GM10248 (cell line): ENCODE data around the gene S100B.

Experiments
- CTCF ChIA-PET: fragments of 300-600 bp; sonication (Branson Sonifier 250); formaldehyde crosslinking; extraction: SDS; loops from one replicate; lab custom pipeline; 2021; ENCODE audit warnings: antibody characterized with exemption; lab: Yijun Ruan, JAX
- POLR2A ChIA-PET: fragments of 350-650 bp; sonication (Branson Sonifier 250); formaldehyde crosslinking; extraction: SDS; loops from one replicate; lab custom pipeline; 2020; ENCODE audit warnings: antibody characterized with exemption; lab: Yijun Ruan, JAX
- DNase-seq: peaks from one replicate; pipeline ENCODE4 v3.0.0; 2012; ENCODE audit errors: extremely low spot score
- TF ChIP-seq, protein P1 (sequence below): IDR thresholded peaks from 2 replicates; pipeline ENCODE4 v1.5.1; 2012; ENCODE audit warnings: mild to moderate bottlenecking, low read depth; ENCODE audit errors: extremely low read depth, missing control alignments, control extremely low read depth

Gene S100B

DNA sequence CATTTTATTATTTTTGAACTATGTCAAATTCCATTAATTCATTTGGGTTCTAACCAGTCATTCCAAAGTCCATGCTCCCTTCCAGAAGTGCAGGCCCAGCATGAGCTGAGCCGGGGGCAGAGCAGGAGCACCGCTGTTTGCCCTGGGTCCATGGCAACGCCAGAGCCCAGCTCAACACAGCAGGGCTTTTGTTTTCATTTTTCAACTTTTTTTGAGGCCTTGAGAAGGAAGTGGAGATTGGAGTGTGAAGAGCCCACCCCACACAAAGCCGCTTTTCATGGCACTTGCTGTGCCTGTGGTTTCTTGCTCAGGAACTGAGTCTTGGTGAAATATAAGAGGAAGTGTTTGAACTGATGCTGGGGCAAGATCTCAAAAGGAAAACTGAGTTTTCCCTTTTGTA lies 17.3 kb upstream of the S100B start:
- TF ChIP-seq, protein P1, sequence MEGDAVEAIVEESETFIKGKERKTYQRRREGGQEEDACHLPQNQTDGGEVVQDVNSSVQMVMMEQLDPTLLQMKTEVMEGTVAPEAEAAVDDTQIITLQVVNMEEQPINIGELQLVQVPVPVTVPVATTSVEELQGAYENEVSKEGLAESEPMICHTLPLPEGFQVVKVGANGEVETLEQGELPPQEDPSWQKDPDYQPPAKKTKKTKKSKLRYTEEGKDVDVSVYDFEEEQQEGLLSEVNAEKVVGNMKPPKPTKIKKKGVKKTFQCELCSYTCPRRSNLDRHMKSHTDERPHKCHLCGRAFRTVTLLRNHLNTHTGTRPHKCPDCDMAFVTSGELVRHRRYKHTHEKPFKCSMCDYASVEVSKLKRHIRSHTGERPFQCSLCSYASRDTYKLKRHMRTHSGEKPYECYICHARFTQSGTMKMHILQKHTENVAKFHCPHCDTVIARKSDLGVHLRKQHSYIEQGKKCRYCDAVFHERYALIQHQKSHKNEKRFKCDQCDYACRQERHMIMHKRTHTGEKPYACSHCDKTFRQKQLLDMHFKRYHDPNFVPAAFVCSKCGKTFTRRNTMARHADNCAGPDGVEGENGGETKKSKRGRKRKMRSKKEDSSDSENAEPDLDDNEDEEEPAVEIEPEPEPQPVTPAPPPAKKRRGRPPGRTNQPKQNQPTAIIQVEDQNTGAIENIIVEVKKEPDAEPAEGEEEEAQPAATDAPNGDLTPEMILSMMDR, result no peak
- ChIA-PET POLR2A (no interaction called here), CTCF (interaction anchor here (3.7 kb wide), 1 partner anchor 13 kb away, joined by 15 read pairs; no protein-coding TSS in a partner anchor)
- no peak for DNase-seq

DNA sequence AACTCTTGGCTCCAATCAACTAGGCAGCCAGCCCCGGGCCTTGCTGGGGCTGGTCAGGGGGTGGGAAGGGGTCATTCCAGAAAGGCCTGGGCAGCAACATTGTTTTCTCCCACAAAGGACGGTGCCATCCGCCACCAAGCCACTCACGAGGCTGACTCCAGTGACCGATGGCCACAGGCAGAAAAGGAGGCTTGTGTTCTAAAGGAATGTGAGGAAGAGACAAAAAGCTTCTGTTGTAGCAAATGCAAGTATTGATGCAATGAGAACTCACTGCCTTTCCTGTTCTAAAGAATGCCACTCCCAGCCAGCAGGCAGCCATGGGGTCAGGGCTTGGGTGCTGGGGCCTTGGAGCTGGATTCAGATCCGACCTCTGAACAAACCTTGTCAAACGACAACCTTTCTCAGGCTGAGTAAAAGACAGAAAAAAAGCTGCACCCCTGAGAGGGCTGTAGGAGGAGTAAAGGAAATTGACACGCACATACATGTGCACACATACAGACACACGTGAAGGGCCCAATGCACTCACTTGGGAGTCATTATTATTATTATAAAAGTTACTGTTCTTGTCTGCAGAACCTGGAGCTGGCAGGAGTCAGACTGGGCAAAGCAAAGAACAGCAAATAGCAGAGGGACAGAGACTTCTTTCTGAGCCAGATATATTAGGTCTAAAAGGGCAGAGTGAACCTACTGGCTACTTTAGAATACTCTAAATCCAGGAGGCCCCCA lies 16.7 kb upstream of the S100B start:
- ChIA-PET CTCF (interaction anchor here (1.2 to 3.7 kb wide), 2 partner anchors 13 to 69 kb away, joined by 3 to 15 read pairs; no protein-coding TSS in a partner anchor), POLR2A (no interaction called here)
- TF ChIP-seq, protein P1, result no peak
- peak; percentile 2 for DNase-seq

DNA sequence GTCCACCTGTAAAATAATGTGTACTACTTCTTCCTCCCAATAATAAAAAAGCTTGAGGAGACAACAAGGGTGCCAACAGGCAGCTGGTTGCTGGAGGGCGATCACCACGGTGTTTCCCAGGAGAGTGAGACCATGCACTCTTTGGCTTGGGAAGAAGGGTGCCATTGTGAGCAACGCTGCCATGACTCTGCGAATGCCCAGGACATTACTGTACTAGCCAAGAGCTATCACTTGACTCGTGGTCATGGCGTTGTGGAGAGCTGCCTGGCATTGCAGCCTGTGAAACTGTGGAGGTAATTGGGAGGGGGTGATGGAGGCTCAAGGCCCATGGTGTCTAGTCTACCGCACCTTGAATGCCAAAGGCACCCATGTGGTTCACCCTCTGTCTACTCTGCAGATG lies 16.0 kb upstream of the S100B start:
- ChIA-PET POLR2A (no interaction called here), CTCF (interaction anchor here (1.2 to 3.7 kb wide), 2 partner anchors 12 to 68 kb away, joined by 3 to 15 read pairs; no protein-coding TSS in a partner anchor)
- DNase-seq, result no peak
- TF ChIP-seq, protein P1, result no peak

DNA sequence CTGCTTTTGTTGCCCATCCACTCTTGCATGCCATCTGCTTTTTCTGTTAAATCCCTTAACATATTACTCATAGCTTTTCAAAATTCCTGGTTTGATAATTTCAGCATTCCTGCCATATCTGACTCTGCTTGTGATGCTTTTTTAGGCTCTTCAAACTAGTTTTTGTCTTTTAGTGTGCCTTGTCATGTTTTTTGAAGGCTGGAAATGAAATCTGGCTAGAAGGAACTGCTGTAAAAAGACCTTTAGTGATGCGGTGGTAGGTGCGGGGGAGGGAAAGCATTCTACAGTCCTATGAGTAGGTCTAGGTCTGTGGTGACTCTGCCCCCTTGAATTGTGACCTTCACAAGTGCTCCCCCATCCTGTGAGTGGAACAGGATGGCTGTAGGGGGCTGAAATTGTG lies 15.0 kb upstream of the S100B start:
- no peak for DNase-seq
- ChIA-PET CTCF (interaction anchor here (1.6 to 3.7 kb wide), 3 partner anchors 9 to 15 kb away, joined by 7 to 15 read pairs (median 8); partner anchors contain the start of gene PRMT2), POLR2A (no interaction called here)
- TF ChIP-seq, protein P1, result no peak

DNA sequence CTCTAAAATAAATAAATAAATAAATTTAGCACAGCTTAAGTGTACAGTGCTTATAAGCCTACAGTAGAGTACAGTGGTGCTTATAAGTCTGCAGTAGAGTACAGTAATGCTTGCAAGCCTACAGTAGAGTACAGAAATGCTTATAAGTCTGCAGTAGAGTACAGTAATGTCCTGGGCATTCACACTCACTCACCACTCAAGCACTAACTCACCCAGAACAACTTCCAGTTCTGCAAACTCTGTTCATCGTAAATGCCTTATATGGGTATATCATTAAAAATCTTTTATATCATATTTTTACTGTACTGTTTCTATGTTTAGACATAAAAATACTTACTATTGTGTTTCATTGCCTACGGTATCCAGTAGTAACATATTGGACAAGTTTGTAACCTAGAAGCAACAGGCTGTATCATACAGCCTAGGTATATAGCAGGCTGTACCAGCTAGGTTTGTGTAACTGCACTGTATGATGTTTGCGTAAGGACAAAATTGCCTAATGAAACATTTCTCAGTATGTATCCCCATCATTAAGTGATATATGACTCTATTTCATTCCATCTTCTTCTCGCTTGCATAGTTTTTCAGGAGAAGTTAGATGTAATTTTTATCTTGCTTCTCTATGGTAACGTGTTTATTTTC lies 14.0 kb upstream of the S100B start:
- no peak for DNase-seq
- CTCF ChIA-PET, result interaction anchor here (1.0 to 3.7 kb wide), 5 partner anchors 10 to 16 kb away, joined by 3 to 15 read pairs (median 8); partner anchors contain the start of gene PRMT2
- POLR2A ChIA-PET, result no interaction called here
- TF ChIP-seq, protein P1, result no peak

DNA sequence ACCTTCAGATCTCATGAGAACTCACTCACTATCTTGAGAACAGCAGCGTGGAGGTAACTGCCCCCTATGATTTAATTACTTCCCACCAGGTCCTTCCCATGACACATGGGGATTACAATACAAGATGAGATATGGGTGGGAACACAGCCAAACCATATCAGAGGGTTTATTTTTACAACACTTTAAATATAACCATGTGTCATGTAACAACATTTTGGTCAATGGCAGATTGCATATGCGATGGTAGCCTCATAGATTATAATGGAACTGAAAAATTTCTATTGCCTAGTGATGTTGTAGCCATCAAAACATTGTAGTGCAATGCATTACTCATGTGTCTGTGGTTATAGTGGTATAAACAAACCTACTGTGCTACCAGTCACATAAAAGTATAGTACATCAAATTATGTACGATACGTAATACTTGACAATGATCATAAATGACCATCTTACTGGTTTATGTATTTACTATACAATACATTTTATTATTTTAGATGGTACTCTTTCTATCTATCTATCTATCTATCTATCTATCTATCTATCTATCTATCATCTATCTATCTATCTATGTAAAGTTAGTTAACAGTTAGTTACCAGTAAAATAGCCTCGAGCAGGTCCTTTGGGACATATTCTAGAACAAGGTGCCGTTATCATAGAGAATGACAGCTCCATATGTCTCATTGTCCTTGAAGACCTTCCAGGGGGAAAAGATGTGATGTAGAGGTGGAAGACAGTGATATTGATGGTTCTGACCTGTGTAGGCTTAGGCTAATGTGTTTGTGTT lies 12.6 kb upstream of the S100B start:
- ChIA-PET POLR2A (no interaction called here), CTCF (interaction anchor here (0.9 to 1.0 kb wide), 4 partner anchors 9 to 18 kb away, joined by 3 to 9 read pairs (median 3); partner anchors contain the start of gene PRMT2)
- DNase-seq, result no peak
- TF ChIP-seq, protein P1, result no peak
